Measurements from ENCODE around the gene RCSD1. TPM values are rescaled to one million over a fixed set of nuclear protein-coding genes. Genes with fewer than 3 reads are reported as not detected.

The RCSD1 gene
- total and polyA plus RNA-seq, 10 of the 15 experiments (the other 5 are each of a cell fraction or from before 2014, with no cell fraction given): 11.4 to 78.3 (median 71.6) TPM

DNA sequence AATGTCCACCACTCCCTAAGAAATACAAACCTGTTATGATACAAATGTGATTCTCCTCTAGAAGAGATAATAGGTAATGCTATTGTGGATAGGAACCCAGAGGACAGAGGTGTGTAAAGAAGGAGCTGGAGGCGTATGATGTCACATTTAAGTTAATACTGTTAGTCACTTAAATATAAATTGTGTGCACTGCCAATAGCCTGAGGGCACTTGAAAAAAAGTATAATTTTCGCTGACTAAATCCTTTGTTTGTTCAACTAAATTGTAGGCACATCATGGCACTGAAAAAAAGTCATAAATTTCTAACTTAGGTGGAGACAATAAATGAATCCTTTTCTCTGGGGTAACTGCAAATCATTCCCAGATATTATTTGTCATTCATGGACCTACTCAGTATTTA lies 4.4 kb downstream of the RCSD1 start:
- H3K4me2 ChIP-seq (ENCODE audit: control insufficient read depth, insufficient read depth): peak overlapping the region; percentile 80
- H3K4me1 ChIP-seq (ENCODE audit: control insufficient read depth, insufficient read depth, low read length): peaks cover 44% of the 10 kb centered on the region
- in situ Hi-C loops (cut with MboI) (no loop called here), intact Hi-C loops (cut with micrococcal nuclease; ENCODE audit: unreplicated experiment) (loop anchor here (10.0 kb wide), 1 partner anchor 80 kb away; the partner anchor contains the start of gene CREG1)
- ChIA-PET POLR2A (interaction anchor here (0.6 to 3.9 kb wide), 8 partner anchors 16 to 80 kb away, joined by 3 to 16 read pairs (median 4); partner anchors contain the start of gene CREG1), CTCF (interaction anchor here (1.3 to 9.4 kb wide), 3 partner anchors 33 to 53 kb away, joined by 5 to 129 read pairs (median 67); no protein-coding TSS in a partner anchor), SMC1A (ENCODE audit: uncharacterized antibody, unreplicated experiment) (interaction anchor here (0.9 to 12.4 kb wide), 7 partner anchors 15 to 53 kb away, joined by 4 to 170 read pairs (median 38); no protein-coding TSS in a partner anchor), RAD21 (ENCODE audit: unreplicated experiment) (interaction anchor here (1.5 to 13.0 kb wide), 5 partner anchors 15 to 52 kb away, joined by 3 to 159 read pairs (median 61); no protein-coding TSS in a partner anchor)
- H3K4me3 ChIP-seq: peak overlapping the region; percentile 79; the same call in 1 of the 2 replicates
- peaks cover 91% of the 10 kb centered on the region for H3K79me2 ChIP-seq (ENCODE audit: control insufficient read depth, insufficient read depth, low read length)
- DNase-seq (ENCODE audit: low read depth, low spot score) (no peak), FAIRE-seq (no peak), ATAC-seq (no peak)
- TF ChIP-seq SRF (IDR thresholded peaks at IDR 0.05; ENCODE audit: low read depth in 2 of 2, low read length in 2 of 2): no peak
- TF ChIP-seq RAD51 (IDR thresholded peaks at IDR 0.05): no peak
- TF ChIP-seq CREM (IDR thresholded peaks at IDR 0.05; ENCODE audit: low read depth): no peak
- TF ChIP-seq HDAC2 (IDR thresholded peaks at IDR 0.05): no peak
- no peak for TF ChIP-seq NR2C1 (IDR thresholded peaks at IDR 0.05)
- TF ChIP-seq TBL1XR1 (IDR thresholded peaks at IDR 0.05; ENCODE audit: low read depth, low read length): no peak
- no peak for TF ChIP-seq STAT3 (IDR thresholded peaks at IDR 0.05; ENCODE audit: low read depth, low read length)
- TF ChIP-seq NFYB (IDR thresholded peaks at IDR 0.05; ENCODE audit: insufficient read depth, low read depth, low read length): no peak
- TF ChIP-seq, protein P1, sequence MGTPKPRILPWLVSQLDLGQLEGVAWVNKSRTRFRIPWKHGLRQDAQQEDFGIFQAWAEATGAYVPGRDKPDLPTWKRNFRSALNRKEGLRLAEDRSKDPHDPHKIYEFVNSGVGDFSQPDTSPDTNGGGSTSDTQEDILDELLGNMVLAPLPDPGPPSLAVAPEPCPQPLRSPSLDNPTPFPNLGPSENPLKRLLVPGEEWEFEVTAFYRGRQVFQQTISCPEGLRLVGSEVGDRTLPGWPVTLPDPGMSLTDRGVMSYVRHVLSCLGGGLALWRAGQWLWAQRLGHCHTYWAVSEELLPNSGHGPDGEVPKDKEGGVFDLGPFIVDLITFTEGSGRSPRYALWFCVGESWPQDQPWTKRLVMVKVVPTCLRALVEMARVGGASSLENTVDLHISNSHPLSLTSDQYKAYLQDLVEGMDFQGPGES (IDR thresholded peaks at IDR 0.05): no peak
- TF ChIP-seq, protein P2, sequence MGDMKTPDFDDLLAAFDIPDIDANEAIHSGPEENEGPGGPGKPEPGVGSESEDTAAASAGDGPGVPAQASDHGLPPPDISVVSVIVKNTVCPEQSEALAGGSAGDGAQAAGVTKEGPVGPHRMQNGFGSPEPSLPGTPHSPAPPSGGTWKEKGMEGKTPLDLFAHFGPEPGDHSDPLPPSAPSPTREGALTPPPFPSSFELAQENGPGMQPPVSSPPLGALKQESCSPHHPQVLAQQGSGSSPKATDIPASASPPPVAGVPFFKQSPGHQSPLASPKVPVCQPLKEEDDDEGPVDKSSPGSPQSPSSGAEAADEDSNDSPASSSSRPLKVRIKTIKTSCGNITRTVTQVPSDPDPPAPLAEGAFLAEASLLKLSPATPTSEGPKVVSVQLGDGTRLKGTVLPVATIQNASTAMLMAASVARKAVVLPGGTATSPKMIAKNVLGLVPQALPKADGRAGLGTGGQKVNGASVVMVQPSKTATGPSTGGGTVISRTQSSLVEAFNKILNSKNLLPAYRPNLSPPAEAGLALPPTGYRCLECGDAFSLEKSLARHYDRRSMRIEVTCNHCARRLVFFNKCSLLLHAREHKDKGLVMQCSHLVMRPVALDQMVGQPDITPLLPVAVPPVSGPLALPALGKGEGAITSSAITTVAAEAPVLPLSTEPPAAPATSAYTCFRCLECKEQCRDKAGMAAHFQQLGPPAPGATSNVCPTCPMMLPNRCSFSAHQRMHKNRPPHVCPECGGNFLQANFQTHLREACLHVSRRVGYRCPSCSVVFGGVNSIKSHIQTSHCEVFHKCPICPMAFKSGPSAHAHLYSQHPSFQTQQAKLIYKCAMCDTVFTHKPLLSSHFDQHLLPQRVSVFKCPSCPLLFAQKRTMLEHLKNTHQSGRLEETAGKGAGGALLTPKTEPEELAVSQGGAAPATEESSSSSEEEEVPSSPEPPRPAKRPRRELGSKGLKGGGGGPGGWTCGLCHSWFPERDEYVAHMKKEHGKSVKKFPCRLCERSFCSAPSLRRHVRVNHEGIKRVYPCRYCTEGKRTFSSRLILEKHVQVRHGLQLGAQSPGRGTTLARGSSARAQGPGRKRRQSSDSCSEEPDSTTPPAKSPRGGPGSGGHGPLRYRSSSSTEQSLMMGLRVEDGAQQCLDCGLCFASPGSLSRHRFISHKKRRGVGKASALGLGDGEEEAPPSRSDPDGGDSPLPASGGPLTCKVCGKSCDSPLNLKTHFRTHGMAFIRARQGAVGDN (IDR thresholded peaks at IDR 0.05): no peak
- TF ChIP-seq SP1 (IDR thresholded peaks at IDR 0.05; ENCODE audit: low read depth, low read length): no peak
- no peak for TF ChIP-seq BRCA1 (IDR thresholded peaks at IDR 0.05; ENCODE audit: low read depth, low read length)
- TF ChIP-seq SPI1 (IDR thresholded peaks at IDR 0.05; ENCODE audit: borderline replicate concordance, insufficient read depth, low read depth, low read length): no peak
- no peak for TF ChIP-seq GABPA (IDR thresholded peaks at IDR 0.05; ENCODE audit: low read depth)
- no peak for TF ChIP-seq FOXM1 (IDR thresholded peaks at IDR 0.05; ENCODE audit: low read depth, low read length)
- TF ChIP-seq GATAD2B (conservative IDR thresholded peaks at IDR 0.05; ENCODE audit: low read depth): no peak
- TF ChIP-seq, protein P3, sequence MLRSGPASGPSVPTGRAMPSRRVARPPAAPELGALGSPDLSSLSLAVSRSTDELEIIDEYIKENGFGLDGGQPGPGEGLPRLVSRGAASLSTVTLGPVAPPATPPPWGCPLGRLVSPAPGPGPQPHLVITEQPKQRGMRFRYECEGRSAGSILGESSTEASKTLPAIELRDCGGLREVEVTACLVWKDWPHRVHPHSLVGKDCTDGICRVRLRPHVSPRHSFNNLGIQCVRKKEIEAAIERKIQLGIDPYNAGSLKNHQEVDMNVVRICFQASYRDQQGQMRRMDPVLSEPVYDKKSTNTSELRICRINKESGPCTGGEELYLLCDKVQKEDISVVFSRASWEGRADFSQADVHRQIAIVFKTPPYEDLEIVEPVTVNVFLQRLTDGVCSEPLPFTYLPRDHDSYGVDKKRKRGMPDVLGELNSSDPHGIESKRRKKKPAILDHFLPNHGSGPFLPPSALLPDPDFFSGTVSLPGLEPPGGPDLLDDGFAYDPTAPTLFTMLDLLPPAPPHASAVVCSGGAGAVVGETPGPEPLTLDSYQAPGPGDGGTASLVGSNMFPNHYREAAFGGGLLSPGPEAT (IDR thresholded peaks at IDR 0.05; ENCODE audit: low read depth): no peak
- no peak for TF ChIP-seq IKZF1 (conservative IDR thresholded peaks at IDR 0.05)
- H3K9ac ChIP-seq (ENCODE audit: control insufficient read depth, insufficient read depth, low read length): no peak overlapping the region; the same call in 1 of the 2 replicates
- WGBS (ENCODE audit: insufficient coverage, insufficient replicate concordance, low lambda C conversion rate, missing lambda C conversion rate): 73% methylated on average over 2 of the region's 2 CpGs
- no peaks in the 10 kb centered on the region for H3K27me3 ChIP-seq (replicated peaks in 1 of 2; ENCODE audit: control insufficient read depth in 2 of 2, insufficient read depth in 2 of 2, low read length in 1 of 2)
- no peak overlapping the region; the same call in 1 of the 2 replicates for H3K27ac ChIP-seq (ENCODE audit: control insufficient read depth, insufficient read depth)
- H3K9me3 ChIP-seq (replicated peaks; ENCODE audit: control insufficient read depth, insufficient read depth, low read length): no peaks in the 10 kb centered on the region
- peaks cover 0 to 18% of the 10 kb centered on the region in 2 experiments; a peak in 2 of 4 replicates for H3K36me3 ChIP-seq (ENCODE audit: control insufficient read depth in 2 of 2, insufficient read depth in 2 of 2, low read length in 1 of 2)
- H4K20me1 ChIP-seq (ENCODE audit: control insufficient read depth, insufficient read depth): no peaks in the 10 kb centered on the region; the same call in 1 of the 2 replicates
- no TSS peak for BruUV-seq (replicated peaks)
- no peak overlapping the region for H2AFZ ChIP-seq (ENCODE audit: control insufficient read depth, low read depth, low read length)

All from GM12878 (cell line).